Measurements from ENCODE around the gene ADRA2A.

DNA sequence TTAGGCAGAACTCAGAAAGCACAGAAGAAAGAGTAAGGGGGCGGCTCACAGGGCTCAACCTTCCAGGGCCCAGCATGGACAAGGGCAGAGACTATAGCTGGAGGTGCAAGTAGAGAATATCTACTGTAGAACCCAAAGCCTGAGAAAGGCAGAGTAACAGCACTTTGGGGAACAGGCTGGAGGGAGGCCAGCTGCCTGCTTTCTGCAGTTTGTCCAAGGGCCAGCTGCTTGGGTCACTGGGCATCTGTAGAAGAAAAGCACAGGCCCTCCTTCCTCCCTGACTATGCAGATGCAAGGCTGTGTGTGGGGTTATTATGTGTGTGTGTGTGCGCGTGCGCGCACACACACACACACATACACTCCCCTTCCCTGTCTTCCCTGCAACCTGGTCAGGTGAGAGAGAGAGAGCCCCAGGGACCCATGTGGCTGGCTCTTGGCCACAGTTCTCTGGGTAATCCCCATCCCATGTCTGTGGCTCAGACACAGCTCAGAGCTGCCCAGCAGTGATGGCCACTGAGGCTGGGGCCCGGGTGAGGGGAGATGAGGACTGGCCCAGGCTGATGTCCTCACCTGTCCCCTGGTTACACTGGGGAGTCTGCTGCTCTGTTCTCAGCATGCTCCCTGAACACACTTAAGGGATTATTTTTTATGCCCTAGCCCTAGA, 9.0 kb downstream of the ADRA2A start:
- TF ChIP-seq CTCF (IDR thresholded peaks at IDR 0.05) (no peak), POLR2A (IDR thresholded peaks at IDR 0.05) (no peak)
